Measurements from ENCODE around the gene C1orf226. TPM values are rescaled to one million over a fixed set of nuclear protein-coding genes. Genes with fewer than 3 reads are reported as not detected.

The C1orf226 gene
- total and polyA plus RNA-seq, 9 of the 15 experiments (the other 6 are each of a cell fraction or from before 2014, with no cell fraction given): 0.10 to 1.4 (median 0.47) TPM

DNA sequence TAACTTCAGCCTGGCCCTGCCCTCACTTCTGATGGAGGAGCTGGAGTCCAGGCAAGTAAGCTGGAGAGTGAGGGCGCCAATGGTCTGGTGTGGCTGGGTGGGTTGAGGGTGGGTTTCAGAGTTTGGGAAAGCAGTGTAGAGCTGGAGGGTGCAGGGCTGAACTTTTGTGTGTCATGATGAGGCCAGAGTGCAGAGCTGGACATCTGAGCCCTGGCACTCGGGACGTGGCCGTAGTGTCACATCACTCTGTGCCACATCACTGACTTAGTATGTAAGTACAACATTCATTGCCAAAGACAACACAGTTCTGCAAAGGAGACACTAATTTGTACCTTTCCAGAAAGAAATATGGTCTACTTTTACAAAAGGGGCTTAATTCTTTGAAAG lies 20.7 kb upstream of the C1orf226 start:
- no peak for DNase-seq (ENCODE audit: extremely low read depth in 1 of 4, low spot score in 3 of 4)
- H3K4me3 ChIP-seq: no peak overlapping the region
- H3K9me1 ChIP-seq (ENCODE audit: control insufficient read depth, insufficient read depth, low read length): no peaks in the 10 kb centered on the region
- no peak overlapping the region for H3K27ac ChIP-seq (ENCODE audit: extremely low read depth, low read depth, low read length)
- H3K4me2 ChIP-seq (ENCODE audit: insufficient read depth, low read length): no peak overlapping the region
- BruUV-seq (replicated peaks): no TSS peak
- peak overlapping the region in 1 of 2 experiments; percentile 19; a peak in 1 of 4 replicates for H3K9ac ChIP-seq (ENCODE audit: insufficient read depth in 1 of 2, low read depth in 2 of 2, low read length in 2 of 2)
- TF ChIP-seq ZNF699 (CRISPR knock-in tag; IDR thresholded peaks at IDR 0.05; ENCODE audit: insufficient replicate concordance) (no peak), ZNF134 (CRISPR knock-in tag; conservative IDR thresholded peaks at IDR 0.05) (no peak), FOXA1 (IDR thresholded peaks at IDR 0.05; ENCODE audit: borderline replicate concordance) (no peak), SREBF1 (IDR thresholded peaks at IDR 0.05; ENCODE audit: borderline replicate concordance, low read depth, low read length) (no peak), RREB1 (CRISPR knock-in tag; IDR thresholded peaks at IDR 0.05) (no peak), NCOA4 (IDR thresholded peaks at IDR 0.05; ENCODE audit: partially characterized antibody) (no peak), ZNF133 (CRISPR knock-in tag; IDR thresholded peaks at IDR 0.05) (no peak), ZC3H11A (IDR thresholded peaks at IDR 0.05; ENCODE audit: low read depth, low read length) (no peak), ZC3H8 (IDR thresholded peaks at IDR 0.05) (no peak)
- TF ChIP-seq, protein P1, sequence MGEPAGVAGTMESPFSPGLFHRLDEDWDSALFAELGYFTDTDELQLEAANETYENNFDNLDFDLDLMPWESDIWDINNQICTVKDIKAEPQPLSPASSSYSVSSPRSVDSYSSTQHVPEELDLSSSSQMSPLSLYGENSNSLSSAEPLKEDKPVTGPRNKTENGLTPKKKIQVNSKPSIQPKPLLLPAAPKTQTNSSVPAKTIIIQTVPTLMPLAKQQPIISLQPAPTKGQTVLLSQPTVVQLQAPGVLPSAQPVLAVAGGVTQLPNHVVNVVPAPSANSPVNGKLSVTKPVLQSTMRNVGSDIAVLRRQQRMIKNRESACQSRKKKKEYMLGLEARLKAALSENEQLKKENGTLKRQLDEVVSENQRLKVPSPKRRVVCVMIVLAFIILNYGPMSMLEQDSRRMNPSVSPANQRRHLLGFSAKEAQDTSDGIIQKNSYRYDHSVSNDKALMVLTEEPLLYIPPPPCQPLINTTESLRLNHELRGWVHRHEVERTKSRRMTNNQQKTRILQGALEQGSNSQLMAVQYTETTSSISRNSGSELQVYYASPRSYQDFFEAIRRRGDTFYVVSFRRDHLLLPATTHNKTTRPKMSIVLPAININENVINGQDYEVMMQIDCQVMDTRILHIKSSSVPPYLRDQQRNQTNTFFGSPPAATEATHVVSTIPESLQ (CRISPR knock-in tag; IDR thresholded peaks at IDR 0.05): no peak
- TF ChIP-seq, protein P2, sequence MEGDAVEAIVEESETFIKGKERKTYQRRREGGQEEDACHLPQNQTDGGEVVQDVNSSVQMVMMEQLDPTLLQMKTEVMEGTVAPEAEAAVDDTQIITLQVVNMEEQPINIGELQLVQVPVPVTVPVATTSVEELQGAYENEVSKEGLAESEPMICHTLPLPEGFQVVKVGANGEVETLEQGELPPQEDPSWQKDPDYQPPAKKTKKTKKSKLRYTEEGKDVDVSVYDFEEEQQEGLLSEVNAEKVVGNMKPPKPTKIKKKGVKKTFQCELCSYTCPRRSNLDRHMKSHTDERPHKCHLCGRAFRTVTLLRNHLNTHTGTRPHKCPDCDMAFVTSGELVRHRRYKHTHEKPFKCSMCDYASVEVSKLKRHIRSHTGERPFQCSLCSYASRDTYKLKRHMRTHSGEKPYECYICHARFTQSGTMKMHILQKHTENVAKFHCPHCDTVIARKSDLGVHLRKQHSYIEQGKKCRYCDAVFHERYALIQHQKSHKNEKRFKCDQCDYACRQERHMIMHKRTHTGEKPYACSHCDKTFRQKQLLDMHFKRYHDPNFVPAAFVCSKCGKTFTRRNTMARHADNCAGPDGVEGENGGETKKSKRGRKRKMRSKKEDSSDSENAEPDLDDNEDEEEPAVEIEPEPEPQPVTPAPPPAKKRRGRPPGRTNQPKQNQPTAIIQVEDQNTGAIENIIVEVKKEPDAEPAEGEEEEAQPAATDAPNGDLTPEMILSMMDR (IDR thresholded peaks at IDR 0.05 in 2 of 3, conservative IDR thresholded peaks at IDR 0.05 in 1 of 3; ENCODE audit: insufficient read depth in 2 of 3, low read depth in 1 of 3, low read length in 3 of 3): no peak
- H3K36me3 ChIP-seq (ENCODE audit: control insufficient read depth, insufficient read depth, low read length): no peaks in the 10 kb centered on the region
- ChIA-PET CTCF (ENCODE audit: low intra/inter-chr PET ratio) (no interaction called here), POLR2A (no interaction called here)
- H3K4me1 ChIP-seq (replicated peaks in 1 of 2; ENCODE audit: control insufficient read depth in 2 of 2, insufficient read depth in 2 of 2, low read length in 2 of 2): peaks cover 3 to 18% of the 10 kb centered on the region in 2 experiments; a peak in 2 of 5 replicates
- no peak for FAIRE-seq
- H4K20me1 ChIP-seq (replicated peaks; ENCODE audit: control insufficient read depth, insufficient read depth, low read length): no peaks in the 10 kb centered on the region
- intact Hi-C loops (cut with micrococcal nuclease) (no loop called here), in situ Hi-C loops (cut with MboI) (no loop called here)
- H2AFZ ChIP-seq (ENCODE audit: low read depth, low read length): 0 out of 2 replicates have a peak overlapping the region, but pooled peaks have one; percentile 11
- WGBS (ENCODE audit: insufficient coverage, low coverage, missing lambda C conversion rate): 89% methylated on average over 4 of the region's 4 CpGs
- no peaks in the 10 kb centered on the region for H3K9me3 ChIP-seq (replicated peaks; ENCODE audit: control insufficient read depth, insufficient read depth, low read depth, low read length)
- H3K79me2 ChIP-seq (ENCODE audit: control insufficient read depth, insufficient read depth, low read length): no peaks in the 10 kb centered on the region
- H3K27me3 ChIP-seq (ENCODE audit: control insufficient read depth in 2 of 2, insufficient read depth in 2 of 2, low read length in 2 of 2): no peaks in the 10 kb centered on the region
- ATAC-seq: no peak
